Posterior cingulate gyrus (tissue), 11 donors: ENCODE measurements around the gene TAX1BP1.
A peak's percentile ranks its signal among the peaks of the same experiment; 100 is the strongest.
"Not testable (repeated sequence)": the region's sequence is repeated elsewhere in the genome, so short reads cannot be mapped to it uniquely, and the experiment has no call there.

Source experiments
- DNase-seq, 10 donors: peaks; one replicate each; pipeline versions ENCODE4 v3.0.0 to v3.0.0-alpha.2; 2020 to 2021; ENCODE audit warnings: mixed read lengths in 3 of 10
- intact Hi-C: fragments of 100-400 bp; cut with DNase I; formaldehyde crosslinking; loops from one replicate; pipeline ENCODE4 v1.15.1; 2023

The TAX1BP1 gene

DNA sequence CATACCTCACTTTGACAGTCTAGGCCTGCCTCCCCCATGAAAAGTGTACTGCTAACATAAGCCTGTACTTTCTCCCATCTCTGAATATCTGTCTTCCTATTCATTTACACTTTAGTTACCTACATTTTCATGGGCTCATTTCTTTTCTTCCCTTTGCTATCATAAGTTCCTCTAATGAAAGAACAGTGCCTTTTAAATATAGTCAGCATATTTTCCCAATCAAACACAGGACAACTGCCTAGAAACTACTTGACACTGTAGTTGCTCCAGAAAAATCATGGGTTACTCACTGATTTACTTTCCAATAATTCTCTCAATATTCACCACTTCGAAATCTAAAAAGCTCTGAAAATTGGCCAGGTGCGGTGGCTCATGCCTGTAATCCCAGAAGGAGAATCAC lies 2.8 kb upstream of the TAX1BP1 start:
- intact Hi-C loops = no loop called here
- DNase-seq = no peak

DNA sequence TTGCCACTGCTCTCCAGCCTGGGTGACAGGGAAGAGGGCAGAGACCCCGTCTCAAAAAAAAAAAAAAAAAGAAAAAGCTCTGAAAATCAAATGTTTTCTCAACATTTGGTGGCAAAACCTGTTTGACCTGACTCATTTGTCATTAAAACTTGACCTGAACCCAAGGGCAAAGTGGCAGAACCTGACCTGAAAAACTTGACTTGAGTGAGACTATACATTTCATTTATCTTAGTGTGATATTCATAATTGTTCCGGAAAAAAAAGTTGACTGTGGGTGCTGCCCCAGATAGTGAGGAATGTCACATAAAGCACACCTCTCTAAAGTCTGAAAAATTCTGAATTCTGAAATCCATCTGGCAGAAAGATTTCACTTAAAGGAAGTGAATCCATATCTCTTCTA lies 2.3 kb upstream of the TAX1BP1 start:
- intact Hi-C loops = no loop called here
- DNase-seq = no peak

DNA sequence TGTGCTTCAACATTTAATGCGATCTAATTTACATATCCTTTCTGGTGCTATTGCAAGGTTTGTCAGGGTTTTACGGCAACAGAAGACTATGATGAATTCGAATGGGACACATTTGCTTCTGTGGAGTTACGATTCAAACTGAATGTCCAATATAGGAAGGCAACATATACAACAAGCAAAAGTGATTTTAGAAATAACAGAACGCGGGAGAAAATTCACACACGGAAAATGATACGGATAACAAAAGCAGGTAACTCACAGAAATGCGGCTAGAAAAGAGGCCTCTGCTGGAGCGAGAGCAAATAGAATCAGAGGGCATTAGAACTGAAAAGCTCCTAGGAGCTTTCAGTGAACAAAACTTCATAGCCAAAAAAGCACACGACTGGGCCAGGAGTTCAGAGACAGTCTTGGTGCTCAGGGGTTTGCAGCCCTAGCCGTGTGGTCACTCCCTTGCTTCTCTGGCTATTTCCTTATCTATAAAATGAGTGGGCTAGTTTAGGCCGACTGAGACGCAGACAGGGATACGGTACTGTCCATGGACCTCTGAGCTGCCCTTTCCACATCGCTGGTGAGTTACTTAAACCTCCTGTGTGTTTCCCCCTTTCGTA lies 557 bp upstream of the TAX1BP1 start:
- intact Hi-C loops = no loop called here
- DNase-seq = peak in 2 of 10 donors; percentile 21 to 70

DNA sequence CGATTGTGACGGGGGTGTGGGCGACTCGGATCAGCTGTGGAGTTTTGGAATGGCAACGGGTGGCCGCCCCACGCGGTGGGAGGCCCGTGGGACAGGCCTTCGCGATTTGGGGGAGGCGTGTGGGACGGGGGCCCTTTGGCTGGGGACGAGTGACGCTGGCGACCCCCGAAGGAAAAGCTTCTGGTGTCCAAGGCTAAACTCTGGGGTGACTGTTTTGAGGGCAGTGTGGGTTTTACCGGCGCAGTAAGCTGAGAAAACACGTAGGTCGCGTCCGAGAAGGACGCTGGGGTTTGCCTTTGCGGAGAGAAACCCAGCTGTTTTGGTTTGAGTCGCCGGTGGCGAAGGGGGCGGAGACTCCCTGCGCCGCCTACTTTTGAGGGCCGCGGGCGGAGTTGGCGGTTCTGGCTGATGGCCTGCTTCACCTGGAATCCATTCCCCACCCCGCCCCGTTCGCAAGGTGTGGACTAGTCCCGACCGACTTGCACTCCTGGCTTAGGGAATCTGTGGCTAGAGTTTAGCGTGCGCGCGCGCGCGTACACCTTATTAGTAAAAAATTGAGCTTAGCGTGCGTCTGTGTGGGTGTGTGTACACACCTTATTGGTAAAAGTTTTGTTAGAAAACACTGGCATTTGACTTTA lies 606 bp downstream of the TAX1BP1 start:
- peak; percentile 51 to 95 (median 67) for DNase-seq
- intact Hi-C loops = loop anchor here (5.0 to 10.0 kb wide), 2 partner anchors 78 to 184 kb away; partner anchors contain the start of gene HIBADH

DNA sequence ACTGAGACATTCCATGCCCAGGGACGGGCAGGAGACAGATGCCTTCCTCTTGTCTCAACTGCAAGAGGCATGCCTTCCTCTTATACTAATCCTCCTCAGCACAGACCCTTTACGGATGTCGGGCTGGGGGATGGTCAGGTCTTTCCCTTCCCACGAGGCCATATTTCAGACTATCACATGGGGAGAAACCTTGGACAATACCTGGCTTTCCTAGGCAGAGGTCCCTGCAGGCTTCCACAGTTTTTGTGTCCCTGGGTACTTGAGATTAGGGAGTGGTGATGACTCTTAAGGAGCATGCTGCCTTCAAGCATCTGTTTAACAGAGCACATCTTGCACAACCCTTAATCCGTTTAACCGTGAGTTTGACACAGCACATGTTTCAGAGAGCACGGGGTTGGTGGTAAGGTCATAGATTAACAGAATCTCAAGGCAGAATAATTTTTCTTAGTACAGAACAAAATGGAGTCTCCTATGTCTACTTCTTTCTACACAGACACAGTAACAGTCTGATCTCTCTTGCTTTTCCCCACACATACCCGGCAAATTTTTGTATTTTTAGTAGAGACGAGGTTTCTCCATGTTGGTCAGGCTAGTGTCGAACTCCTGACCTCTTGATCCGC lies 2.2 kb downstream of the TAX1BP1 start:
- not testable (repeated sequence) for DNase-seq
- intact Hi-C loops = loop anchor here (5.0 to 10.0 kb wide), 2 partner anchors 80 to 183 kb away; partner anchors contain the start of gene HIBADH

DNA sequence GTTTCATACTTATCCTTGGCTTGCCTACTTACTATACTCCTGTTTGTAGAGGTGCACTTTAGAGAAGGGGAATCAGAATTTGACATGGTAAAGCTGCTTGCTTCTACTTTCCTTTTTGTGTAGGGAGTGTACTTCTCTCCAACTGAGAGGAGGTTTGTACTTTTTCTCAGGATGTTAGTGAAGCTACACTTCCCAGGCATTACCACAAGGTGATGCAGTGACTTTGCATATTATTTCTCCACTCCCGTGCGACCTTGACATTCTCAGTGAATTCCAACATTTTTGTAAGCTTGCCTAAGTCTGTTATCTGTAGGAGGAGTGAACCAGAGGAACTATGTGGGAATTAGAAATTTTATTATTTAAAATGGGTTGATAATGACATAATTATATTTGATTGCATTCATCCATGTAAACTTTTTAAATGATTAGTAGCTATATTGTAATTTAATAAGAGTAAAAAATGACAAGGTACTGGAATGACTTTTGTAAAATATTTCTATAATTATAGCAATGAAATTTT lies 5.2 kb downstream of the TAX1BP1 start:
- intact Hi-C loops = loop anchor here (10.0 kb wide), 1 partner anchor 180 kb away; no protein-coding TSS in a partner anchor
- no peak for DNase-seq

DNA sequence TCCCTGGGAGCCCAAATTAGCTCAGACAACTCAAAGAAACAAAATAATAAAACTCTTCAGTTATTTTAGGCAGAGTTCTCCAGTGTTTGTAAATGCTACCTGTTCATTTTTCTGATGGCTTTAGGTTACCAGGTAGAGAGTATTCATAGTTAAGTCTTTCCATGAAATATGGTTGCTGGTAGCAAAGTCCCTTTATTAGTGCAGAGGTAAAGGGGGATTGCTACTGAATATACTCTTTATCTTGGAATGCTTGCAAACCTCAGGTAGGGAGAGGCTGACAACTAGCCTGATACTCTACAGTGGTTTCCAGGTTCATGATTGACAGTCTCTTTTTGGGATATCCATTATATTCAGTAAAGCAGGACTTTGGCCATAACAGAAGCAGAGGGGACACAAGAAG lies 6.5 kb downstream of the TAX1BP1 start:
- no peak for DNase-seq
- intact Hi-C loops = loop anchor here (10.0 kb wide), 1 partner anchor 178 kb away; no protein-coding TSS in a partner anchor

DNA sequence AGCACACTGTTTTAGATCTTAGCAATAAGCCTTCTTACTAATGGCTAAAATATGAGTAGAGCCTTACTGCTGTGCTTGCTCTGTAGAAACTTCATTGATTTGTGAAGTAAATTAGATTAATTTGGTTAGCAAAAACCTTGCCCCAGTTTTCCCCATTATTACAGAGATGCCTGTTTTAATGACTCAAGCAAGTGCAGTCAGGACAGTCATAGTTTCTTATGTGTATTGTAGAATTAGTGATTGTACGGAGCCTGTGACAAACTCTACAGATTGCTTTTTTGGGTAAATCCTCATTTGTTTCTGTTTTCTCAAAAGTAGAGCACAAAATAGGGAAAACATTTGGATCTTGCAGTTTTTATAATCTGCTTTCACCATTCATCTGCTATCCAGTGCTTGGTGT lies 7.0 kb downstream of the TAX1BP1 start:
- intact Hi-C loops = loop anchor here (10.0 kb wide), 1 partner anchor 178 kb away; no protein-coding TSS in a partner anchor
- DNase-seq = no peak

DNA sequence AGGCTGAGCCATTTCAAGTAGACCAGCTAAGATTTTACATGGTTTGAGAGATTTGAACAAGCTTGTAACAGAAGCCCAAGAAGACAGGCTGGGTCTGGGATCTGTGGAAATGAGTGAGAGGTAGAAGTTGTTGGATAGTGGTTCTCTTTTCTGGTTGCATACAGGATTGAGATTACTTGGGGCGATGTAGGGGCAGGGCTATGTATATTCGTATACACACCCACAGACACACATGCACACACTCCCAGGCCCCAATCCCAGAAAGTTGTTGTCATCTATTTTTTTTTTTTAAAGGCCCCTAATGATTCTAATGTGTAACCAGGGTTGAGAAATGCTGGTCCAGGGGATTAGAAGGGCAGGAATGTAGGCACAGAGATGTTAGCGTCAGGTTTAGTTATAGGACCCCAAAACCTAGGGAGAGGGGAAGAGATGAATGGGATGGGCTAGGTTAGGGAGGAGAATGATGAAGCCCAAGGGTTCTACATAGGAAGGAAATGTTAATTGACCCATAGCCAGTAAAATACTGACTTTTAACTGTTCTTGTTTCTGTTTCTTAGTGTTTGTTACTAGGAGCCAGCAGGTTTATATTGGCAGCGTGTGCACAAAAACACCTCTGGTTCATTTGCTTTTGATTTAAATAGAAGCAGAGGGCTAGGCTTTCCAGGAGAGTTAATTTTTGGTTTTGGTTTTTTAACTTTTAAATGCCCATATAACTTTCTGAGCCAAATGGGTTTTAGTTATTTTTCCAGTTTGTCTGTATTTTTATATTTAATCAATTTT lies 7.8 kb downstream of the TAX1BP1 start:
- no peak for DNase-seq
- intact Hi-C loops = loop anchor here (10.0 kb wide), 1 partner anchor 177 kb away; no protein-coding TSS in a partner anchor

DNA sequence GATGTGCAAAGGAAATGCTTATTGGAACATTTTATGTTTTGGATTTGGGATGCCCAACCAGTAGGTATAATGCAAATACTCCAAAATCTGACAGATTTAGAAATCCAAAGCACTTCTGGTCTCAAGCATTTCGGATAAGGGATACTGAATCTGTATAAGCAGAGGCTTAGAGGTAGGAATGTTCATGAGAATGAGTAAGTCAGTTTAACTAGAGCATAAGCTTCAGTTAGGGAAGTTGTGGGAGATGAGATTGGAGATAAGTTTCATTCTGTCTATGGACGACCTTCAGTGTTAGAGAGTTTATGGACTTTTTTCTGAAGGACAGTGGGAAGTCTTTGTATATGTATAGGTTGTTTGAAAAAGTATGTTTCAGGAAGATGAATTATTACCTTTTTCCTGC lies 10.4 kb downstream of the TAX1BP1 start:
- DNase-seq = no peak

DNA sequence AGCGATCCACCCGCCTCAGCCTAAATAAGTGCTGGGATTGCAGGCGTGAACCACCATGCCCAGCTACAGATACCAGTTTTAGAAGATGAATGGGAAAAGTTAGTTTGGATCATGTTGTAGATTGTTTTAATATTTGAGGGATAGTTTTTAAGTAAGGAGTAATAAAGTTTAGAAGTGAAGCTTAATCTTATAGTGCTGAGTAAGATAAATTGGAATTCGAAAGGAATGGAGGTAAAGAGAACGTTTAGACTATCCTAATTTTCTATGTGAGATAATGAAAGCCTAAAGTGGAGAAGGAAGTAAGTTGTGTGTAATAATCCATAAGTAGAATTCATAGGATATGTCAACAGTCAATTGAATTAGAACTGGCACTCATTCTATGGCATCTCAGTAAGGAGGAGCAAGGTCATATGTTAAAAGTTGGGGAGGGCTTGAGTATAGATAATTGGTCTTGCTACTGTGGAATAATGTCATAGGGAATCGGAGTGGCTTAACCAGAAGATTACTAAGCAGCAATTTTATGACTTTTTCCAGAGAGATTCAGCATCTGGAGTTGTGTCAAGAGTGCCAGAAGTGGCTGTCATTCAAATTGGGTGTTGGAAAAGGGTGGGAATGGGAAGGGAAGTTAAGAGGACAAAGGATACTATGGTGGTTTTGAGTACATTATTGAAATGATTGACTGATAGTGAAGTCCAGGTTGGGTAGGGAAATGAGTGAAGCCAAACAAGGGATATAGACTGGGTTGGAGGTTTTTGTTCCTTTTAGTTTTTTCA lies 12.1 kb downstream of the TAX1BP1 start:
- intact Hi-C loops = no loop called here
- no peak for DNase-seq

More for the DNA sequence above, 10.4 kb downstream of the TAX1BP1 start:
- intact Hi-C loops = no loop called here

DNA sequence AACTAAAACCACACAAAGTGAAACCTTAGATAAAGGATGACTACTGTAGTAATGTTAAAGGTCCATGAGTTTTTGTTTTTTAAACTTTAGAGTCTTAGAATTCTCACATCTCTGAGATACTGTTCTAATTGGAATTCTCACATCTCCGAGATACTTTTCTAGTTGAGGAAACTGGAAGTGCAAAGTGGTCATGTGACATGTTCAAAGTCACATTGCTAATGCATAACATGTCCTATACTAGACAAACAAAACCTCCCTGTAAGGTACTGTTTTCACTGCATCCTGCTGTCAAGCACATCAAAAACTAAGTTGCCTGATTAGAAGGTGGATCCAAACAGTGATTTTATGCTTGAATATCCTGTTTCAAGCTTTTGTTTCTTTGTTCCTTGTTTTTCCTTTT lies 13.9 kb downstream of the TAX1BP1 start:
- intact Hi-C loops = no loop called here
- no peak for DNase-seq

DNA sequence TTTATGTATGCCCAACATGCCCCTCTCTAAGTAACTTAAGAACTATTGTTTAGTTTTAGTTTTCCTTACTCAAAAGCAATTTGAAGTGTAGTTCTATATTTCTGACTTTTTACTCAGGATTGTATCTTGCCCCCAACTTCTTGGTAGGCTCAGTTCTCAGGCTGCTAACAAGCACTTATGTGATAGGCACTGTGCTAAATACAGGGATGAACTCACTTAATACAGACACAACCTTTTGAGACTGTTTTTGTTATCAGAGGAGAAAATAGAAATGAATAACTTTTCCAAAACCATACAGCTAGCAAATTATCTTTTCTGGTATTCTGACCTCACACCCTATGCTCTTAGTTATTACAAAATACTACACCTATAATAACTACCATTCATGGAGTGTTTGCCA lies 16.3 kb downstream of the TAX1BP1 start:
- no peak for DNase-seq
- intact Hi-C loops = no loop called here

DNA sequence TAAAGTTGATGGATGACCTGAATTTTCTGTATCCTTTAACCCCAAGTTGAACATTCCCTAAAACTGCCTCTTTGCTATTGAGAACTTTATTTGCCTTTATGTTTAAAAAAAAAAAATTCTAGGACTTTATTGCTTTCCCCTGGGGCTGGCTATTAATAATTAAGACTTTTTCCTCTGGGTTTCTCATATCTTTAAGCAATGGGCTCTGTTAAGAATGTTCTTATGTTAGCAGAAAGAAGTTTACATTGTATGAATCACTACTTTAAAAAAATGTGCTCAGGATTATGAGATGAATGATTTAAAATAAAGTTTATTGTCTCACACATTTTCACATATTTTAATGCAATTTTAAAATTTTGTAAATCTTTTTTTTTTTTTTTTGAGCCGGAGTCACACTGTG lies 19.5 kb downstream of the TAX1BP1 start:
- intact Hi-C loops = no loop called here
- no peak for DNase-seq

DNA sequence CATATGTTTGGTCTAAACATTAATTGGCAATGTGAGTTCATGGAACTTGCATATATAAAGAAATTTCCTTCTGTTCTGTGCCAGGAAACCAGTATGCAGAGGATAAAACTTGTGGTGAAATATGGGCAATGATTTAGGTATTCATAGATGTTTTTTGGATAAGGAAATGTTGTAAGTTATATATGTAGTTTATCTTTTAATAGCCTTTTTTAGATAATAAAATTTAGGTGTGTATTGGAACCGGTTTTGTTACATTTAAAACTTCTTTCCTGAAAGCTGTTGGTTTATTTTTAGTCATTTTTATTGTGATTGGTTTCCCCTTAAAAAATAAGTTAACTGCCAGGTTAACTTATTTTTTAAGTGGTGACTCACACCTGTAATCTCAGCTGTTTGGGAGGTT lies 22.1 kb downstream of the TAX1BP1 start:
- no peak for DNase-seq
- intact Hi-C loops = no loop called here

DNA sequence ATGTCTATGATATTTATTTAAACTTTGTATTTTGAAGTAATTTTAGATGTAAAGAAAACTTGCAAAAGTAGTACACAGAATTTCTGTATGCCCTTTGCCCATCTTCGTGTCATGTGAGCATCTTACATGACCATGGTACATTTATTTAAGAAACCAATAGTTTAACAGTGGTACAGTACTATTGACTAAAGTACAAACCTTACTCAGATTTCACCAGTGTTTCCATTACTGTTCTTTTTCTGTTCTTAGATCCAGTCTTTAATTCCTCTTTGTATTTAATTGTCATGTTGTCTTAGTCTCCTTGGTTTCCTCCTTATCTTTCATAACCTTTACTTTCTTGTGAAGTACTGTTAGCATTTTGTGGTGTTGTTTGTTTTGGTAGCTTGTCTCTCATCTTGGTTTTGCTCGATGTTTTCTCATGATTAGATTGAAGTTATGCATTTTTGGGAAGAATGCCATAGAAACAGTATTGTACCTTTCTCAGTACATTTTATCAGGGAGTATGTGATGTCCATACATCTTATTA lies 24.1 kb downstream of the TAX1BP1 start:
- intact Hi-C loops = no loop called here
- DNase-seq = no peak

DNA sequence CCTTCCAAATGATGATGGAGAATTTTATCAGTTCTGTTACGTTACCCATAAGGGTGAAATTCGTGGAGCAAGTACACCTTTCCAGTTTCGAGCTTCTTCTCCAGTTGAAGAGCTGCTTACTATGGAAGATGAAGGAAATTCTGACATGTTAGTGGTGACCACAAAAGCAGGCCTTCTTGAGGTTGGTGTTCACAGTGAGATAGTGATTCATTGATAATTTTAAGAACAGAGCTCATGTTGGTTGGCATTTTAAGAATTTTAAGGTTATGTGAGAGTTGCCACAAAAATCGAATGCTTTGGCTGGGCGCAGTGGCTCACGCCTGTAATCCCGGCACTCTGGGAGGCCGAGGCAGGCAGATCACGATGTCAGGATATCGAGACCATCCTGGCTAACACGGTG lies 25.9 kb downstream of the TAX1BP1 start:
- DNase-seq = no peak
- intact Hi-C loops = no loop called here

DNA sequence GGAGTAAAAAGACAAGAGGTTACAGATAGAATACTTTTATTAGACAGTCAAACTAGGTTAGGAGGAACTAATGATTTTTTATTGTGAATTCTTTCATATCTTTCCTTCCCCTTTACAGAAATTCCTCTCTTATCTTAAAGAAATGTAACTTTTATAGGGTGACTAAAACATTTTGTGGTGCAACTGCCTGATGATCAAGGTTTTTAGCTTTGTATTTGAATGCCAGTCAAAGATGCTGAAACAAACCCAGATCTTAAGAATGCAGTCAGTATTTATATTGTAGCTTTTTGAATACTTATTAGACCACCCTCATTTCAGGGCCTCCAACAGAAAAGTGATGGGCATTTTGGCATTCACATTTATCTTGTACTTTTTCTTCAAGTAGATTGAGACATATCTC lies 27.4 kb downstream of the TAX1BP1 start:
- no peak for DNase-seq
- intact Hi-C loops = no loop called here

DNA sequence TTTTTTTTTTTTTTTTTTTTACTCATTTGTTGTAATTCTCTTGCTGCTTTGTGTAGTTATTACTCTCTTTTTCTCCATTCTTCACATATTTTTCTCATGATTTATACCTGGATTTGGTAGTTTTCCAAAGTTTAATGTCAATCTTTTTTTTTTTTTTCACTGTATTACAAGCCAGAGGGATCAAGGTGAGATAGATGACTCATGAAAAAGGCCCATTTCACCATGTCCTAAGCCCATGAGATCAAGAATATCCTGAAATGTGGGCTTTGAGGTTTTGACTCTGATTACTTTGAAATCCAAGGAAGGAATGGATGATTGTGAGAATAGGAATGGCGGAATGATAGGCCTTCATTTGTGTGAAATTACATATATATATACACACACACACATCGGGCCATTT lies 31.1 kb downstream of the TAX1BP1 start:
- intact Hi-C loops = loop anchor here (5.0 kb wide), 1 partner anchor 574 kb away; no protein-coding TSS in a partner anchor
- DNase-seq = no peak
